ENCODE data around the gene NETO2.
A peak's percentile ranks its signal among the peaks of the same experiment; 100 is the strongest.

Gene NETO2

DNA sequence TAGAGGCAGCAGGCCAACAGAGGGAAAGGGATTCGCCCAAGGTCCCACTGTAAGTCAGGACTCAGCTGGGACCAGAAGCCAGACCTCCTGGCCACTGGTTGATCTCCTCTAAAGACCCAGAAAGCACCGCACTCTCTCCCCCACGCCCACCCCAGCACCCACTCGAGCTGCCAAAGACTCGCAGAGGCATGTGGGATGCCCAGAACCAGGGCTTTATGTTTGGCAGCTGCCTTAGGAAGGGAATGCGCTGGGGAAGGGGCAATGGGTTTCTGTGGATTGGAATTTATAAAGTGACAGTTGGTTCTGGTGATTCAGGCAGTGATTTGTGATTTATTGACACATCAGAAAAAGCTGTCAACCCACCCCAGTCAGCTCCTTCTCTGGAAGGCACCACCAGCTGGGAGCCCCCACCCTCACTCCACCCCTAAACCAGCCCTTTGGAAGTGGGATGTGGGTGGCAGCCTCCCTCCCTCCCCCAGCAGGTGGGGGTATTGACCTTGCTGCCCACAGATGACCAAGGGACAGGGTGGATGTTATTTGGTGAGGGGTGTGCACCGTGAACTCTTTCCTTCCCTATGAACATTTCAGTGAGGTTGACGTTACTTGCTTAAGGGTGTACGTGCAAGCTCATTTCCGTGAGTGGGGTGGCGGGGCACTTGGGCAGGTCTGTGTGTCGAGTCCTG, 93.7 kb downstream of the NETO2 start:
- FAIRE-seq, result no peak
- TF ChIP-seq POLR2A (IDR thresholded peaks at IDR 0.05; ENCODE audit: low read depth, low read length), result no peak
- TF ChIP-seq POLR2AphosphoS5 (IDR thresholded peaks at IDR 0.05; ENCODE audit: low read depth, low read length), result no peak
- no peak for TF ChIP-seq TAF1 (IDR thresholded peaks at IDR 0.05; ENCODE audit: borderline replicate concordance, low read depth, low read length)
- DNase-seq (ENCODE audit: insufficient read length), result no peak

DNA sequence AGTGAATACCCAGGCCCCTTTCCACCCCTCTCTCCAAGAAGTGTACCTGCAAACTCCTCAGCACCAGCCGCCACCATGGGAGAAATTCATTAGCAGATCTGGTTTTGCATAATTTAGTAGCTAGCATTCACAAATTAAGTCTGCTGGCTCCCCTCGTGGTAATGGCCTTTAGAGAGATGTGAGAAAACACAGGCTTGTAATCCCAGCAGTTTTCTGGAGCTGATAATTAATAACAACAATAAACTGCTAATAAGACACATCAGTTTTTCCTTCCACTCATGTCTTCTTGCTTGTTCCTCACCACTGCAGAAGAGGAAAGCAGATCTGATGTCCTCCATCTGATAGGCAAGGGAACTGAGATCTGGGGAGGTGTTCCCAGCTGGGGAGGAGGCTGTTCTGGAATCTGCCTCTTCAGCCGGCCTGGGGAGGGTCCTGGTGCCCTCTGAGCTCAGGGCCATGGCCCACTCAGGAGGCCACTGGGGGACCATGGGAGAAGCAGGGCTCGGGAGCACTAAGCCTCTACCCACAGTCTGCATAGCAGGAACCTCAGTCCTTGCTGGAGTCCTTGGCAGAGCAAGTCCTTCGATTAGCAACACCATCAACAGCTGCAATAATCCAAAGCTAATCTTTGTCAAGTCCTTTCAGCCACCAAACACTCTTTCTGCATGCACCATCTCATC, 96.1 kb downstream of the NETO2 start:
- TF ChIP-seq POLR2AphosphoS5 (IDR thresholded peaks at IDR 0.05; ENCODE audit: low read depth, low read length) (no peak), TAF1 (IDR thresholded peaks at IDR 0.05; ENCODE audit: borderline replicate concordance, low read depth, low read length) (no peak), POLR2A (IDR thresholded peaks at IDR 0.05; ENCODE audit: low read depth, low read length) (no peak)
- DNase-seq (ENCODE audit: insufficient read length) (no peak), FAIRE-seq (peak; percentile 83)

DNA sequence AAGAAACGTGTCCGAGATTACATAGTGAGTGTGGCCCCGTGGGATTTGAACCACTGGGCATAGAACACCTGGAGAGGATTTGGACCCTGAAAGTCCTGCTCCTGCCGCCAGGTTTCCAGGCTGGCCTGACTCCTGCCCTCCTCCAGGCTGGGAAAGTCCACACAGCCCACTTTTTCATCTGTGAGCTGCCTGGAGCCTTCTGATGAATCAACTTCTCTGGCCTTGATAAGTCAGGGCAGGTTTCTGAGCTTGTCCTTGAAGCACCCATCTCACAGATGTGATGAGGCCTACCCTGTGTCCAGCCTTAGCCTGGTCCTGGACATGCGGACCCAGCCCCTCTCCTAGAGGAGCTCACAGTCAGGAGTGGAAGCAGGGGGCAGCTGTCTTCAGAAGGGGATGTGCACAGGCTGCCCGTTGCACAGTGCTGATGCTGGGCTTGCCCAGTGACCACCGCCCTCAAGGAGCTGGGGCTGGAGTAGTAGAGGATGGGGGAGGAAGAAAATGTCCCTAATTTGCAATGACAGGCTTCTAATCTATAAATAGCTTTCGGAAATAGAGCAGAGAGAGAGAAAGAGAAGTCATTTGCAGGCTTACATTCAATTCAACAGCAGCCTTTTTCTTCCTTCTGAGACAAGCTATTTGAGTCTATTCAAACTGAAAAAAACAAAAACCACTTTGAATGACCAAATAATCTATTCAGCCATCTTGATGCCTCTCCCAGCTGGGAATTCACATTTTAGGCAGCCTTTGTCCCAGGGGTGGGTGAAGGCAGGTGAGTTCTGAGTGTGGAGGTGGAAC, 96.8 kb downstream of the NETO2 start:
- FAIRE-seq, result peak; percentile 77
- peak; percentile 38 for DNase-seq (ENCODE audit: insufficient read length)
- TF ChIP-seq TAF1 (IDR thresholded peaks at IDR 0.05; ENCODE audit: borderline replicate concordance, low read depth, low read length), result no peak

DNA sequence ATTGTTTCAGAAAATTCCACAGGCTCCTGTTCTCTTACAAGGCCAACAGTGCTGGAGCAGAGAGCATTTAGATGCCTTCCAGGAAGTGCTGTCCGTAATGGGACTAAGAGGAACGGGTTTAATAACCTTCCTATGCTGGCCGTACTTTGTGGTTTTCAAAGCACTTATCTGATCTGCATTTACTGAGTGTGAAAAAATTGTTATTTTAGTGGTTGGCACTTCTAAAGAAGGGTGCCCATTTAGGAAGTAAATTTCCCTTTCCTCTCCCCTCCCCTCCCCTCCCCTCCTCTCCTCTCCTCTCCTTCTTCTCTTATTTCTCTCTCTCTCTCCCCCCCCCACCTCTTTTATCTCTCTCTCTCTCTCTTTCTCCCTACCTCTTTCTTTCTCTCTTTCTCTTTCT, 98.3 kb downstream of the NETO2 start:
- no peak for TF ChIP-seq TAF1 (IDR thresholded peaks at IDR 0.05; ENCODE audit: borderline replicate concordance, low read depth, low read length)
- no peak for TF ChIP-seq POLR2A (IDR thresholded peaks at IDR 0.05; ENCODE audit: low read depth, low read length)
- TF ChIP-seq POLR2AphosphoS5 (IDR thresholded peaks at IDR 0.05; ENCODE audit: low read depth, low read length), result no peak
- FAIRE-seq (no peak), DNase-seq (ENCODE audit: insufficient read length) (no peak)

DNA sequence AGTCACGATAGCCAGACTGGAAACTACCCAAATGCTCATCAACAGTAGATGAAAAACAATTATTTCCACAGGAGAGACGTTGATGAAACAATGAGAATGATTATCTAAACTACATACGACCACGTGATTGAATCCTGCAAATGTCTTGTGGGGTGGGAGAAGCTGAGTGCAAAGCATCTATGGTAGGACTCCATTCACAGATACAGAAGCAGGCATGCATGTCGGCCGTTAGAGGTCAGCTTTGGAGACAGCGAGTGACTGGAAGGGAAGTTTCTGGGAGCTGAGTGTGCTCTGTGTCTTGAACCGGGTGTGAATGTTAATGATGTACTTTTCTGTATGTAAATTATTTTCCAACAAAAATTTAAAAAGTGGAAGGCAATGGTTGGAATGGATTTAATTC, 98.7 kb downstream of the NETO2 start:
- TF ChIP-seq POLR2AphosphoS5 (IDR thresholded peaks at IDR 0.05; ENCODE audit: low read depth, low read length), result no peak
- no peak for TF ChIP-seq TAF1 (IDR thresholded peaks at IDR 0.05; ENCODE audit: borderline replicate concordance, low read depth, low read length)
- FAIRE-seq (no peak), DNase-seq (ENCODE audit: insufficient read length) (no peak)

DNA sequence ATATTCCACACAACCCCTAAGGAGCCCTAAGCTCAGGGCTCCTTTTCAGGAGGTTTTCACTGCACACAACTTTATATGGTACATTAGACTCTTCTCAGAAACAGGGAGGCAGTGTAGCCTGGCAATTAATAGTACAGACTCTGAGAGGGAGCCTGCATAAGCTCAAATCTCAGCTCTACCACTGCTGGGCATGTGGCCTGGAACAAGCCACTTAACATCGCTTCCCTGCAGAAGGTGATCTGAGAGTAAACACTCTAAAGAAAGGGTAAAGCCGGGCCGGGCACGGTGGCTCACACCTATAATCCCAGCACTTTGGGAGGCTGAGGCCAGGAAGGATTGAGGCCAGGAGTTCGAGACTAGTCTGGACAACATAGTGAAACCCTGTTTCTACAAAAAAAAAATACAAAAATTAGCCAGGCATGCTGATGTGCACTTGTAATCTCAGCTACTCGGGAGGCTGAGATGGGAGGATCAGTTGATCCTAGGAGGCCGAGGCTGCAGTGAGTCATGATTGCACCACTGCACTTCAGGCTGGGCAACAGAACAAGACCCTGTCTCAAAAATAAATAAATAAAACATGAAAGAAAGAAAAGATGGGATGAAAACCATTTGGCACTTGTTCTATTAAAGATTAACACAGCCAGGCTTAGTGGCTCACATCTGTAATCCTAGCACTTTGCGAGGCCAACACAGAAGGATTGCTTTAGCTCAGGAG, 99.6 kb downstream of the NETO2 start:
- DNase-seq (ENCODE audit: insufficient read length), result no peak
- FAIRE-seq, result no peak
- TF ChIP-seq POLR2A (IDR thresholded peaks at IDR 0.05; ENCODE audit: low read depth, low read length) (no peak), POLR2AphosphoS5 (IDR thresholded peaks at IDR 0.05; ENCODE audit: low read depth, low read length) (no peak), TAF1 (IDR thresholded peaks at IDR 0.05; ENCODE audit: borderline replicate concordance, low read depth, low read length) (no peak)

- TF ChIP-seq TAF1 (IDR thresholded peaks at IDR 0.05; ENCODE audit: borderline replicate concordance, low read depth, low read length) (no peak), POLR2AphosphoS5 (IDR thresholded peaks at IDR 0.05; ENCODE audit: low read depth, low read length) (no peak), POLR2A (IDR thresholded peaks at IDR 0.05; ENCODE audit: low read depth, low read length) (no peak)
- no peak for FAIRE-seq
- DNase-seq (ENCODE audit: insufficient read length), result no peak
Measured at GRCh38 chr16:47043200-47043599, 100.5 kb downstream of the NETO2 start.

- DNase-seq (ENCODE audit: insufficient read length), result peak; percentile 95
- TF ChIP-seq POLR2A (IDR thresholded peaks at IDR 0.05; ENCODE audit: low read depth, low read length) (no peak), TAF1 (IDR thresholded peaks at IDR 0.05; ENCODE audit: borderline replicate concordance, low read depth, low read length) (no peak), POLR2AphosphoS5 (IDR thresholded peaks at IDR 0.05; ENCODE audit: low read depth, low read length) (no peak)
- FAIRE-seq, result peak; percentile 87
Measured at GRCh38 chr16:47037746-47038458, 105.8 kb downstream of the NETO2 start.

- FAIRE-seq (no peak), DNase-seq (ENCODE audit: insufficient read length) (peak; percentile 52)
- TF ChIP-seq POLR2AphosphoS5 (IDR thresholded peaks at IDR 0.05; ENCODE audit: low read depth, low read length) (no peak), POLR2A (IDR thresholded peaks at IDR 0.05; ENCODE audit: low read depth, low read length) (no peak), TAF1 (IDR thresholded peaks at IDR 0.05; ENCODE audit: borderline replicate concordance, low read depth, low read length) (no peak)
Measured at GRCh38 chr16:47037396-47037745, 106.4 kb downstream of the NETO2 start.

DNA sequence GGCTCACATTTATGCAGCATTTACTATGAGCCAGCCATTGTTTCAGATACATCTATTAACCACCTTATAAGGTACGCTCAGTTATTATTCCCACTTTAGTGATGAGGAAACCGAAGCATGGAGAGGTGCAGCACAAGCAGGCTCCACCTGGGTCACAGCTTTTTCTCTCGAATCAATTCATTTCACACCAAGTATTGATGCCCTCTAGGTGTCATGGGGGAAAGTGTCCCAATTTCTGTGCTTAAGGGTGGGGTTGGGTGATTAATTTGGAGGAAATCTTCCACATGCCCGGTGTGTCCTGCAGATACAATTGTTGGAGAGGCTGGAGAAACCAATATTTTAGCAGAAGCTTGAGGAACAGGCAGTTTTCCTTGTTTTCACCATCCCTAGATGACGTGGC, 107.5 kb downstream of the NETO2 start:
- peak; percentile 36 for FAIRE-seq
- no peak for TF ChIP-seq POLR2A (IDR thresholded peaks at IDR 0.05; ENCODE audit: low read depth, low read length)
- no peak for TF ChIP-seq TAF1 (IDR thresholded peaks at IDR 0.05; ENCODE audit: borderline replicate concordance, low read depth, low read length)
- no peak for TF ChIP-seq POLR2AphosphoS5 (IDR thresholded peaks at IDR 0.05; ENCODE audit: low read depth, low read length)
- no peak for DNase-seq (ENCODE audit: insufficient read length)

DNA sequence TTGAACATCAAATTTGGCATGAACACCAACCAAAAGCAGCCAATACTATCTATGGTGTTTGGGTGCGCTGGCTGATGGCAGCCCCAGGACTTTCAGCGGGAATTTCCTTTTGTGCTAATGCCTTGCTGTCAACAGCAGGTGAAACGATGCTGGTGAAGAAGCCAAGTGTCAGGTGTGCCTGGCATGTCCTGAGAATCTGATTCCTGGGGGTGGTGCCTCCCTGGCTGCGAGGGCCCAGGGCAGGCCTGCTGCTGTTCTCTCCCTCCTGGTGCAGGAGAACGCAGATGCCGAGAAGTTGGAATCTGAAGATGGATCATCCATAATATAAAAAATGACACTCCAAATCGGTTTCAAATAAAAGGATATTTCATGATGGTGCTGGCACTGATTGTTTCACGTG, 108.3 kb downstream of the NETO2 start:
- no peak for DNase-seq (ENCODE audit: insufficient read length)
- no peak for FAIRE-seq
- TF ChIP-seq POLR2A (IDR thresholded peaks at IDR 0.05; ENCODE audit: low read depth, low read length) (no peak), TAF1 (IDR thresholded peaks at IDR 0.05; ENCODE audit: borderline replicate concordance, low read depth, low read length) (no peak), POLR2AphosphoS5 (IDR thresholded peaks at IDR 0.05; ENCODE audit: low read depth, low read length) (no peak)

All from GM12892 (cell line).